ENCODE results near the gene CCDC82.

CCDC82 gene

DNA sequence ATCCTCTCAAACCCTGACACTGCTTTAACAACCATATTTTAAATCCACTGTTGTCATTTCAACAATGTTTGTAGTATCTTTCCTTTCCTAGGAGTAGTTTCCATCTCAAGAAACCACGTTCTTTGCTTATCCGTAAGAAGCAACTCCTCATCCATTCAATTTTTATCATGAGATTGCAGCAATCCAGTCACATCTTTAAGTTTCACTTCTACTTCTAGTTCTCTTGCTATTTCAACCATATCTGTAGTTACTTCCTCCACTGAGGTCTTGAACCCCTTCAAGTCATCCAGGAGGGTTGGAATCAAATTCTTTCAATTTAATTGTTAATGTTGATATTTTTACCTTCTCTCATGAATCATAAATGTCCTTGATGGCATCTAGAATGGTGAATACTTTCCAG, 22.4 kb downstream of the CCDC82 start:
- H3K4me3 ChIP-seq (ENCODE audit: low read depth, low read length), result no peak overlapping the region
- TF ChIP-seq, protein P1, sequence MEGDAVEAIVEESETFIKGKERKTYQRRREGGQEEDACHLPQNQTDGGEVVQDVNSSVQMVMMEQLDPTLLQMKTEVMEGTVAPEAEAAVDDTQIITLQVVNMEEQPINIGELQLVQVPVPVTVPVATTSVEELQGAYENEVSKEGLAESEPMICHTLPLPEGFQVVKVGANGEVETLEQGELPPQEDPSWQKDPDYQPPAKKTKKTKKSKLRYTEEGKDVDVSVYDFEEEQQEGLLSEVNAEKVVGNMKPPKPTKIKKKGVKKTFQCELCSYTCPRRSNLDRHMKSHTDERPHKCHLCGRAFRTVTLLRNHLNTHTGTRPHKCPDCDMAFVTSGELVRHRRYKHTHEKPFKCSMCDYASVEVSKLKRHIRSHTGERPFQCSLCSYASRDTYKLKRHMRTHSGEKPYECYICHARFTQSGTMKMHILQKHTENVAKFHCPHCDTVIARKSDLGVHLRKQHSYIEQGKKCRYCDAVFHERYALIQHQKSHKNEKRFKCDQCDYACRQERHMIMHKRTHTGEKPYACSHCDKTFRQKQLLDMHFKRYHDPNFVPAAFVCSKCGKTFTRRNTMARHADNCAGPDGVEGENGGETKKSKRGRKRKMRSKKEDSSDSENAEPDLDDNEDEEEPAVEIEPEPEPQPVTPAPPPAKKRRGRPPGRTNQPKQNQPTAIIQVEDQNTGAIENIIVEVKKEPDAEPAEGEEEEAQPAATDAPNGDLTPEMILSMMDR (IDR thresholded peaks at IDR 0.05; ENCODE audit: insufficient read depth, low read length, missing control alignments), result no peak
- ChIA-PET POLR2A (no interaction called here), CTCF (no interaction called here)
- DNase-seq (ENCODE audit: low read depth, low spot score), result no peak

DNA sequence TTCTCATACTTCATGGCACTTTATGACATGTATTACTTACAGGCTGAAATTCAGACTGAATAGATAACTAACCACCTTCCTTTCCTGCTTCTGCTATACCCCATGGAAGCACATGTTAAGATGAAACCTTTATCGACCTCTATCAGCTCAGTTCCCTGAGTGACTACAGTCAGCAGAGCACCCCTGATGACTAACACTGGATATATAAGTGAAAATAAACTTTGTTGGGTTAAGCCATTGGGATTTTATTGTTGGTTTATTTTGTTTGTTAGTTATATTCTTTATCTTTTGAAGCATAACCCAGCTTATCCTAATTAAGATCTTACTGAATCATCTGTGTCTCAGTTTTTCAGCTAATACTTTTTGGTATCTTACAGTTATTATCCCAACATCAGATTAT, 23.7 kb downstream of the CCDC82 start:
- POLR2A ChIA-PET, result no interaction called here
- CTCF ChIA-PET, result no interaction called here
- TF ChIP-seq, protein P1 (IDR thresholded peaks at IDR 0.05; ENCODE audit: insufficient read depth, low read length, missing control alignments), result no peak

DNA sequence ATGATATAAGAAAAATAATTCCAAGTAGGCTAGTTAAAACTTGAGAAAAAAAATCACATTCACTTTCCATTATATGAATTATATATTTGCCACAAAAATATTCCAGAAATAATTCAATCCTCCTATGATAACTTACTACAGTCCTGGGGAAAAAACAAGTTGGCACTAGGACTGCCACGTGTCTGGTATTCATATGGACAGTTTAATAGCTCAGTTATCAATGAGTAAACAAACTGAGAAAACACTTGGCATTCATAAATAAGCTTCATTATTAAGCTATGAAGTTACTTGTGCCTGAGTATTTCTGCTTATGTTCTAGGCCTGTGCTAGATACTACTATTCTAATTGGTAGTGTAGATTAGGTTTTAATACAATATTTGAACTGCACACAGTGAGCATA, 24.2 kb downstream of the CCDC82 start:
- ChIA-PET POLR2A (no interaction called here), CTCF (no interaction called here)
- DNase-seq (ENCODE audit: low read depth, low spot score), result no peak
- TF ChIP-seq, protein P1 (IDR thresholded peaks at IDR 0.05; ENCODE audit: insufficient read depth, low read length, missing control alignments), result no peak
- H3K4me3 ChIP-seq (ENCODE audit: low read depth, low read length), result no peak overlapping the region

More for the DNA sequence above, 23.7 kb downstream of the CCDC82 start:
- no peak for DNase-seq (ENCODE audit: low read depth, low spot score)
- H3K4me3 ChIP-seq (ENCODE audit: low read depth, low read length), result no peak overlapping the region

DNA sequence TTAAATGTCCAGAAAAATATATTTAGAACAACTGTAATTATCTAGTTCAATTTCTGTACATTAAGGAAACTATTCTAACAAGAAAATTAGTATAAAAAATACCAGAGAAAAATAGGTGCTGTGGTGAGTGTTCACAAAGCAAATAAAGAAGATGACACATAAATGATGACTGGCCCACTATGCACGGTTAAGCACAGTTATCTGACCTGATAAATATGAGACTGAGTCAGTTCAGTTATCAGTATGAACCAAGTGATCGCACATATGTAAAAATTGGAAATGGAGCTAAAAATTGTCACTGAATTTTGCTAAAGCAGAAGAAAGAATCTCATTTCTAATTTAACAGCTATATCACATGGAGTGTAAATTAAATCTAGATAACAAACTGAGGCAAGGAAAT, 27.9 kb downstream of the CCDC82 start:
- no peak overlapping the region for H3K4me3 ChIP-seq (ENCODE audit: low read depth, low read length)
- TF ChIP-seq, protein P1 (IDR thresholded peaks at IDR 0.05; ENCODE audit: insufficient read depth, low read length, missing control alignments), result no peak
- DNase-seq (ENCODE audit: low read depth, low spot score), result no peak
- POLR2A ChIA-PET, result no interaction called here
- CTCF ChIA-PET, result interaction anchor here (0.6 to 2.5 kb wide), 5 partner anchors 11 to 526 kb away, joined by 3 to 7 read pairs (median 4); partner anchors contain the start of gene MAML2

DNA sequence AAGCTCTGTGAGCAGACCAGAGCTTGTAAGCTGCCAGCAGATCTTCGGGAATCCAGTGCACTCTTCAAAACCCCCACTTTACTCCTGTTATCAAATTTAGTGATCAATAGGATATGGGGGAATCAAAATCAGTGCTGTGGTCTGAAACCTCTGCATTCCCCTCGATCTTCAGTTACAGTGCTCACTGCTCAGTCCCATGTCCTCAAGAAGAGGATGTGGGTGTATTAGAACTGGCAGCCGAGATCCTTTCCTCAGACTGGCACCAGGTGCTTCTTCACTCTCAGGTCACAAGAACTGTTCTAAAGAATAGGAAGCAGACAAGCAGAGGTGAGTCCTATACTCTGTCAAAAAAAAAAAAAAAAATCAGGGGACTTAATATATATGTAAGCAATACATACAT, 31.4 kb downstream of the CCDC82 start:
- CTCF ChIA-PET, result interaction anchor here (1.4 kb wide), 1 partner anchor 15 kb away, joined by 9 read pairs; the partner anchor contains the start of gene MAML2
- TF ChIP-seq, protein P1 (IDR thresholded peaks at IDR 0.05; ENCODE audit: insufficient read depth, low read length, missing control alignments), result no peak
- no peak for DNase-seq (ENCODE audit: low read depth, low spot score)
- POLR2A ChIA-PET, result no interaction called here
- no peak overlapping the region for H3K4me3 ChIP-seq (ENCODE audit: low read depth, low read length)

DNA sequence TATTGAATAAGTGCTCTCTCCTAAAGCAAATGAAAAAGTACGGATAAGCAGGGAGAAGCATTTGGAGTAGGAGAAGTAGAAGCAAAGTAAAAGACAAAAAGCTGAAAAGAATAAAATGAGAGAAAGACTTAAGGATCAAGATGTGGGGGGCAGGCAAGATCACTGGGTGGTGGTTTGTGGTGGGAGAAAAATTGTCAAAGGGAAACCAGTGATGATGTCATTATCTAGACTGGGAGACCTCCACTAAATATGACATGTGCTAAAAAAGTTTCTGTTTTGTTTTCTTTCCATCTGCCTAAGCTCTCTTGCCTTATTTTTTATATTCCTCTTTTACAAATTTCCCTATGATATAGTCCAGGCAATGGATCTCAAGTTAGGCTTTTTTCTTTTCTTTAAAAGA, 31.9 kb downstream of the CCDC82 start:
- H3K4me3 ChIP-seq (ENCODE audit: low read depth, low read length), result no peak overlapping the region
- TF ChIP-seq, protein P1 (IDR thresholded peaks at IDR 0.05; ENCODE audit: insufficient read depth, low read length, missing control alignments), result no peak
- CTCF ChIA-PET, result interaction anchor here (1.0 to 1.6 kb wide), 3 partner anchors 13 to 36 kb away, joined by 3 to 9 read pairs (median 3); partner anchors contain the start of gene MAML2
- no peak for DNase-seq (ENCODE audit: low read depth, low spot score)
- POLR2A ChIA-PET, result no interaction called here

Measured in AG04449 (cell line).